ENCODE results near the gene ROR2. TPM values are rescaled to one million over a fixed set of nuclear protein-coding genes. Genes with fewer than 3 reads are reported as not detected.

Gene ROR2
- total RNA-seq, 1 experiment from 2014 or later = 5.9 TPM

DNA sequence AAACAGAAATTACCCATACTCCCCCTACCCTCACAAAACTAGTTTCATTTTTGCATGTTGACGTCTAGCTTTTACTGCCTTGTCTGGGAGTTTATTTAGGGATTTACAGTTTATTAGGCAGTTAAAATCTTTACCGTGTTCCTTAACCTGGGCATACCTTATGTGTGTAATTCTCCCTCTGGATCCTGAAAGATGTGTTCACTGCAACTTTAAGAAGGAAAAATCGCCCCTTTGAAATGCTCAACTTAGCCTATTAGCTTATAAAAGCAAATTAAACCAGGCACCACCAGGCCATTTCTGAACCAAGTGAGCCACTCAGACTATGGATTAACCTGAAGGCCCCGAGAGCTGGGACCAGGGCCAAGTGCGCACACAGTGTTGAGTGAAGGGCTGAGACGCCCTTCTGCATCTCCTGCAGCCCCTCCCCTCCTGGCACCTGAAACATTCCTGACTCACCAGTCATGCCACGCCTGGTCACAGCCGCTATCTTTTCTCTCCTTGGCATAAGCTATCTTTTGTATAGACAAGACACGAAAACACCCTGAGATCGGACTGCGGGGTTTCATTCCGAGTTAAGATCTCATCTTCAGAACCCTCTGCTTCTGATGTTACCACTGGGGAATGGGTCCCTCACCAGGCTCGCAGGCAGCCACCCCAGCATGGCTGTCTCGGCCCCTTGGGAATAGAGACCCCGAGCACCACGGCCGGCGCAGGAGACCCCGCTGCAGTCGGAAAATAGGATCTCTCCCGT, 111.9 kb downstream of the ROR2 start:
- Histone ChIP-seq H3K4me1 (ENCODE audit: control insufficient read depth, insufficient read depth, low read length) (no peaks in the 10 kb centered on the region; the same call in 1 of the 2 replicates), H3K9me3 (ENCODE audit: control insufficient read depth, insufficient read depth, low read depth, low read length) (no peaks in the 10 kb centered on the region), H3K36me3 (ENCODE audit: control insufficient read depth, insufficient read depth, low read length) (no peaks in the 10 kb centered on the region), H3K27me3 (ENCODE audit: control insufficient read depth, insufficient read depth, low read length) (no peaks in the 10 kb centered on the region), H3K4me3 (ENCODE audit: low read depth in 2 of 2, low read length in 2 of 2) (no peak overlapping the region), H3K27ac (ENCODE audit: low read length) (no peak overlapping the region)
- TF ChIP-seq, protein P1, sequence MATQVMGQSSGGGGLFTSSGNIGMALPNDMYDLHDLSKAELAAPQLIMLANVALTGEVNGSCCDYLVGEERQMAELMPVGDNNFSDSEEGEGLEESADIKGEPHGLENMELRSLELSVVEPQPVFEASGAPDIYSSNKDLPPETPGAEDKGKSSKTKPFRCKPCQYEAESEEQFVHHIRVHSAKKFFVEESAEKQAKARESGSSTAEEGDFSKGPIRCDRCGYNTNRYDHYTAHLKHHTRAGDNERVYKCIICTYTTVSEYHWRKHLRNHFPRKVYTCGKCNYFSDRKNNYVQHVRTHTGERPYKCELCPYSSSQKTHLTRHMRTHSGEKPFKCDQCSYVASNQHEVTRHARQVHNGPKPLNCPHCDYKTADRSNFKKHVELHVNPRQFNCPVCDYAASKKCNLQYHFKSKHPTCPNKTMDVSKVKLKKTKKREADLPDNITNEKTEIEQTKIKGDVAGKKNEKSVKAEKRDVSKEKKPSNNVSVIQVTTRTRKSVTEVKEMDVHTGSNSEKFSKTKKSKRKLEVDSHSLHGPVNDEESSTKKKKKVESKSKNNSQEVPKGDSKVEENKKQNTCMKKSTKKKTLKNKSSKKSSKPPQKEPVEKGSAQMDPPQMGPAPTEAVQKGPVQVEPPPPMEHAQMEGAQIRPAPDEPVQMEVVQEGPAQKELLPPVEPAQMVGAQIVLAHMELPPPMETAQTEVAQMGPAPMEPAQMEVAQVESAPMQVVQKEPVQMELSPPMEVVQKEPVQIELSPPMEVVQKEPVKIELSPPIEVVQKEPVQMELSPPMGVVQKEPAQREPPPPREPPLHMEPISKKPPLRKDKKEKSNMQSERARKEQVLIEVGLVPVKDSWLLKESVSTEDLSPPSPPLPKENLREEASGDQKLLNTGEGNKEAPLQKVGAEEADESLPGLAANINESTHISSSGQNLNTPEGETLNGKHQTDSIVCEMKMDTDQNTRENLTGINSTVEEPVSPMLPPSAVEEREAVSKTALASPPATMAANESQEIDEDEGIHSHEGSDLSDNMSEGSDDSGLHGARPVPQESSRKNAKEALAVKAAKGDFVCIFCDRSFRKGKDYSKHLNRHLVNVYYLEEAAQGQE (IDR thresholded peaks at IDR 0.05; ENCODE audit: insufficient read depth in 1 of 2, low read depth in 2 of 2, low read length in 1 of 2) = no peak
- TF ChIP-seq, protein P2, sequence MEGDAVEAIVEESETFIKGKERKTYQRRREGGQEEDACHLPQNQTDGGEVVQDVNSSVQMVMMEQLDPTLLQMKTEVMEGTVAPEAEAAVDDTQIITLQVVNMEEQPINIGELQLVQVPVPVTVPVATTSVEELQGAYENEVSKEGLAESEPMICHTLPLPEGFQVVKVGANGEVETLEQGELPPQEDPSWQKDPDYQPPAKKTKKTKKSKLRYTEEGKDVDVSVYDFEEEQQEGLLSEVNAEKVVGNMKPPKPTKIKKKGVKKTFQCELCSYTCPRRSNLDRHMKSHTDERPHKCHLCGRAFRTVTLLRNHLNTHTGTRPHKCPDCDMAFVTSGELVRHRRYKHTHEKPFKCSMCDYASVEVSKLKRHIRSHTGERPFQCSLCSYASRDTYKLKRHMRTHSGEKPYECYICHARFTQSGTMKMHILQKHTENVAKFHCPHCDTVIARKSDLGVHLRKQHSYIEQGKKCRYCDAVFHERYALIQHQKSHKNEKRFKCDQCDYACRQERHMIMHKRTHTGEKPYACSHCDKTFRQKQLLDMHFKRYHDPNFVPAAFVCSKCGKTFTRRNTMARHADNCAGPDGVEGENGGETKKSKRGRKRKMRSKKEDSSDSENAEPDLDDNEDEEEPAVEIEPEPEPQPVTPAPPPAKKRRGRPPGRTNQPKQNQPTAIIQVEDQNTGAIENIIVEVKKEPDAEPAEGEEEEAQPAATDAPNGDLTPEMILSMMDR (IDR thresholded peaks at IDR 0.05) = no peak
- TF ChIP-seq TCF7L2 (IDR thresholded peaks at IDR 0.05; ENCODE audit: low read depth, low read length) (no peak), POLR2AphosphoS5 (IDR thresholded peaks at IDR 0.05; ENCODE audit: low read depth, low read length) (no peak), SIN3A (IDR thresholded peaks at IDR 0.05; ENCODE audit: borderline replicate concordance, insufficient read depth, low read depth, low read length) (no peak)
- CTCF ChIA-PET = interaction anchor here (0.7 kb wide), 1 partner anchor 114 kb away, joined by 3 read pairs; no protein-coding TSS in a partner anchor
- POLR2A ChIA-PET = no interaction called here
- no TSS peak for BruUV-seq (replicated peaks)
- DNase-seq (ENCODE audit: low read depth, low spot score) (no peak), ATAC-seq (no peak)
- intact Hi-C loops (cut with micrococcal nuclease; ENCODE audit: unreplicated experiment) (no loop called here), in situ Hi-C loops (cut with HindIII; ENCODE audit: low pct_unique_long_range_greater_than_20kb, low sequenced_read_pairs) (no loop called here)

DNA sequence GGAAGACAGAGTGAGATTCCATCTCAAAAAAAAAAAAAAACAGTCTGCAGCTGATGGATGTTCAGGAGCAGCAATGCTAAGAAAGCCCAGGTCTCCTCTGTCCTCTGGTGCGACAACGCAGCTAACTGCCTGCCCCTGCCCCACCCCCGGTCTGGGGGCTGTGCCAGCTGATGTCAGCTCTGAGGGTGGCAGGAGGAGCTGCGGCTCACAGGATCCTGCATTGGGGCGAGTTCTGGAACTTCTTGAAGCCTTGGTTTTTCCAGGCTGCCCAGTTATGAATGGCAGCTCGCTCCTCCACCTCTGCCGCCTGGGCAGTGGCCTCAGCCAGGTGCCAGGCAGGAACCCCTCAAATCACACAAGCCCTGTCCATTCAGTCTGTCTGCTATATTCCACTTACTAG, 113.5 kb downstream of the ROR2 start:
- ChIA-PET CTCF (no interaction called here), POLR2A (no interaction called here)
- TF ChIP-seq, protein P1 (IDR thresholded peaks at IDR 0.05; ENCODE audit: insufficient read depth in 1 of 2, low read depth in 2 of 2, low read length in 1 of 2) = no peak
- TF ChIP-seq, protein P2 (IDR thresholded peaks at IDR 0.05) = no peak
- no peak for TF ChIP-seq POLR2AphosphoS5 (IDR thresholded peaks at IDR 0.05; ENCODE audit: low read depth, low read length)
- TF ChIP-seq SIN3A (IDR thresholded peaks at IDR 0.05; ENCODE audit: borderline replicate concordance, insufficient read depth, low read depth, low read length) = no peak
- TF ChIP-seq TCF7L2 (IDR thresholded peaks at IDR 0.05; ENCODE audit: low read depth, low read length) = no peak
- no TSS peak for BruUV-seq (replicated peaks)
- H3K4me1 ChIP-seq (ENCODE audit: control insufficient read depth, insufficient read depth, low read length) = no peaks in the 10 kb centered on the region; the same call in 1 of the 2 replicates
- in situ Hi-C loops (cut with HindIII; ENCODE audit: low pct_unique_long_range_greater_than_20kb, low sequenced_read_pairs) = no loop called here
- ATAC-seq (no peak), DNase-seq (ENCODE audit: low read depth, low spot score) (no peak)
- no peaks in the 10 kb centered on the region for H3K9me3 ChIP-seq (ENCODE audit: control insufficient read depth, insufficient read depth, low read depth, low read length)
- H3K27me3 ChIP-seq (ENCODE audit: control insufficient read depth, insufficient read depth, low read length) = no peaks in the 10 kb centered on the region
- intact Hi-C loops (cut with micrococcal nuclease; ENCODE audit: unreplicated experiment) = no loop called here
- no peak overlapping the region for H3K27ac ChIP-seq (ENCODE audit: low read length)
- no peaks in the 10 kb centered on the region for H3K36me3 ChIP-seq (ENCODE audit: control insufficient read depth, insufficient read depth, low read length)
- no peak overlapping the region for H3K4me3 ChIP-seq (ENCODE audit: low read depth in 2 of 2, low read length in 2 of 2)

Data from Panc1 (cell line).